OCI-LY3 (cell line): Measurements from ENCODE around the gene ANKRD61.

Experiments used
- H2AFZ ChIP-seq: fragments of 200-600, 300-600 bp; shearing (Covaris generic); 2 replicates; pipeline ENCODE4 v1.6.0; 2014; ENCODE audit warnings: antibody characterized with exemption, low read depth, low read length
- H3K27ac ChIP-seq: fragments of 200-600, 300-600 bp; sonication (generic); 2 replicates; pipeline ENCODE4 v1.5.1; 2014; ENCODE audit warnings: mild to moderate bottlenecking, low read length, moderate library complexity, mixed read lengths
- H3K27me3 ChIP-seq: fragments of 200-600, 300-600 bp; sonication (generic); 2 replicates; pipeline ENCODE4 v1.6.1; 2014; ENCODE audit warnings: low read depth, low read length, mixed read lengths
- H3K36me3 ChIP-seq: fragments of 200-600, 300-600 bp; sonication (generic); replicated peaks from 2 replicates; pipeline ENCODE3; 2014; ENCODE audit warnings: low read depth, low read length, mixed read lengths
- H3K4me1 ChIP-seq: fragments of 300-600, 200-600 bp; sonication (generic); 2 replicates; pipeline ENCODE4 v1.6.1; 2014; ENCODE audit warnings: low read length, mixed read lengths
- H3K4me2 ChIP-seq: fragments of 200-600, 300-600 bp; sonication (generic); 2 replicates; pipeline ENCODE4 v1.6.1; 2014; ENCODE audit warnings: low read length, mixed read lengths
- H3K4me3 ChIP-seq: fragments of 300-600, 200-600 bp; sonication (generic); 2 replicates; pipeline ENCODE4 v1.5.1; 2014; ENCODE audit warnings: antibody characterized with exemption, mild to moderate bottlenecking, low read length, moderate library complexity
- H3K79me2 ChIP-seq: fragments of 300-600, 200-600 bp; shearing (Covaris generic); 2 replicates; pipeline ENCODE4 v1.6.1; 2014; ENCODE audit warnings: mild to moderate bottlenecking, low read length, mixed read lengths
- H3K9ac ChIP-seq: fragments of 300-600, 200-600 bp; shearing (Covaris generic); 2 replicates; pipeline ENCODE4 v1.6.0; 2014; ENCODE audit warnings: mild to moderate bottlenecking, low read length, moderate library complexity
- H3K9me3 ChIP-seq: fragments of 200-600, 300-600 bp; shearing (Covaris generic); 2 replicates; pipeline ENCODE4 v1.6.1; 2014; ENCODE audit warnings: low read length, mixed read lengths; ENCODE audit not compliant: insufficient read depth
- H4K20me1 ChIP-seq: fragments of 200-600, 300-600 bp; sonication (generic); 2 replicates; pipeline ENCODE4 v1.6.1; 2016; ENCODE audit warnings: low read length, mixed read lengths; ENCODE audit not compliant: insufficient read depth
- CTCF ChIP-seq: fragments of 200-600, 300-600 bp; sonication (generic); IDR thresholded peaks from 2 replicates; pipeline ENCODE4 v1.5.1; 2014; ENCODE audit warnings: antibody characterized with exemption, low read length, low read depth
- EZH2phosphoT487 ChIP-seq: fragments of 200-600 bp; shearing (Covaris generic); IDR thresholded peaks from 2 replicates; pipeline ENCODE4 v1.6.1; 2018; ENCODE audit warnings: antibody characterized with exemption, mixed run types, low read depth

ANKRD61 gene

GRCh38 chr7:6028563-6028962 is 2.6 kb upstream of the ANKRD61 start:
- Histone ChIP-seq H3K4me2 (no peak overlapping the region), H3K36me3 (peaks cover 27% of the 10 kb centered on the region), H3K9me3 (no peaks in the 10 kb centered on the region), H3K9ac (no peak overlapping the region), H3K27me3 (no peaks in the 10 kb centered on the region), H4K20me1 (no peaks in the 10 kb centered on the region), H2AFZ (no peak overlapping the region), H3K27ac (no peak overlapping the region), H3K4me3 (no peak overlapping the region), H3K79me2 (peaks cover 8% of the 10 kb centered on the region; the same call in 1 of the 2 replicates), H3K4me1 (no peaks in the 10 kb centered on the region)
- TF ChIP-seq CTCF (no peak), EZH2phosphoT487 (no peak)

- Histone ChIP-seq H3K36me3 (peaks cover 28% of the 10 kb centered on the region), H3K27ac (no peak overlapping the region), H3K27me3 (no peaks in the 10 kb centered on the region)
Measured at GRCh38 chr7:6031567-6031966, 391 bp downstream of the ANKRD61 start.

GRCh38 chr7:6032167-6032566 is 991 bp downstream of the ANKRD61 start:
- Histone ChIP-seq H3K9me3 (no peaks in the 10 kb centered on the region), H3K27ac (no peak overlapping the region), H3K9ac (no peak overlapping the region), H3K79me2 (peaks cover 8% of the 10 kb centered on the region; the same call in 1 of the 2 replicates), H3K4me3 (no peak overlapping the region), H3K27me3 (no peaks in the 10 kb centered on the region), H3K4me2 (no peak overlapping the region), H3K36me3 (peaks cover 25% of the 10 kb centered on the region), H2AFZ (no peak overlapping the region), H3K4me1 (no peaks in the 10 kb centered on the region), H4K20me1 (no peaks in the 10 kb centered on the region)
- TF ChIP-seq EZH2phosphoT487: no peak
- TF ChIP-seq CTCF: no peak

More at GRCh38 chr7:6031567-6031966, 391 bp downstream of the ANKRD61 start:
- Histone ChIP-seq H3K79me2 (peaks cover 8% of the 10 kb centered on the region; the same call in 1 of the 2 replicates), H3K4me2 (no peak overlapping the region), H3K9me3 (no peaks in the 10 kb centered on the region), H3K4me3 (no peak overlapping the region), H3K4me1 (no peaks in the 10 kb centered on the region), H3K9ac (no peak overlapping the region), H4K20me1 (no peaks in the 10 kb centered on the region), H2AFZ (no peak overlapping the region)
- no peak for TF ChIP-seq CTCF
- no peak for TF ChIP-seq EZH2phosphoT487

GRCh38 chr7:6032641-6033040 is 1.5 kb downstream of the ANKRD61 start:
- H3K4me3 ChIP-seq: no peak overlapping the region
- TF ChIP-seq CTCF (no peak), EZH2phosphoT487 (no peak)
- no peak overlapping the region for H3K9ac ChIP-seq
- H3K4me1 ChIP-seq: no peaks in the 10 kb centered on the region
- H3K27me3 ChIP-seq: no peaks in the 10 kb centered on the region
- peaks cover 8% of the 10 kb centered on the region; the same call in 1 of the 2 replicates for H3K79me2 ChIP-seq
- no peaks in the 10 kb centered on the region for H4K20me1 ChIP-seq
- H2AFZ ChIP-seq: no peak overlapping the region
- H3K4me2 ChIP-seq: no peak overlapping the region
- H3K27ac ChIP-seq: no peak overlapping the region
- peaks cover 27% of the 10 kb centered on the region for H3K36me3 ChIP-seq
- H3K9me3 ChIP-seq: no peaks in the 10 kb centered on the region
